Thyroid gland (tissue), 4 donors: ENCODE data around the gene RAB40C. TPM values are rescaled to one million over a fixed set of nuclear protein-coding genes. Genes with fewer than 3 reads are reported as not detected.

Experiments
- DNase-seq, 2 donors: peaks; one replicate each; pipeline ENCODE4 v3.0.0-alpha.2; 2019
- H3K27ac ChIP-seq, 3 donors: fragments of 200-600 bp; sonication (generic); 1 replicate in 2 of 3; 2 replicates in 1 of 3; pipeline ENCODE4 v1.5.1; 2016 to 2019; ENCODE audit warnings: mild to moderate bottlenecking in 1 of 3, moderate library complexity in 1 of 3
- H3K27me3 ChIP-seq: fragments of 200-600 bp; sonication (generic); one replicate; pipeline ENCODE4 v1.5.1; 2019
- H3K36me3 ChIP-seq, 2 donors: fragments of 200-600 bp; sonication (generic); one replicate each; pipeline ENCODE4 v1.5.1; 2016 to 2019
- H3K4me1 ChIP-seq, 2 donors: fragments of 200-600 bp; sonication (generic); one replicate each; pipeline ENCODE4 v1.5.1; 2017 to 2019
- H3K4me3 ChIP-seq, 3 donors: fragments of 200-600 bp; sonication (generic); replicated peaks in 1 of 3; 1 replicate in 2 of 3; 2 replicates in 1 of 3; pipeline ENCODE4 v1.5.1; 2016; ENCODE audit warnings: mild to moderate bottlenecking in 1 of 3
- H3K9me3 ChIP-seq: fragments of 200-600 bp; sonication (generic); one replicate; pipeline ENCODE4 v1.5.1; 2017
- POLR2A ChIP-seq, 2 donors: fragments of 450-650 bp; IDR thresholded peaks; one replicate each; pipeline ENCODE4 v1.6.1; 2017; ENCODE audit warnings: antibody characterized with exemption in 2 of 2, mild to moderate bottlenecking in 2 of 2, moderate library complexity in 1 of 2
- WGBS, 2 donors: methylation state at CpG; one replicate each; pipeline ENCODE4 v1.1.5; 2017; 5-methylcytosine and 5-hydroxymethylcytosine counted together
- intact Hi-C: fragments of 100-400 bp; cut with DNase I; formaldehyde crosslinking; loops from one replicate; pipeline ENCODE4 v1.15.1; 2023
- total RNA-seq, 4 donors: library from RNA; depleted of rRNA; stranded (reverse); fragments of >200 nt; gene quantifications; one replicate each; pipeline ENCODE4 v1.2.3, GENCODE V29; 2016
- TF ChIP-seq, protein P1 (sequence below), 6 experiments: fragments of 200-600 bp in 3 of 6; fragments of 450-650 bp in 3 of 6; sonication (generic) in 3 of 6; IDR thresholded peaks; one replicate each; pipeline ENCODE4 v1.5.1; 2016 to 2019; ENCODE audit warnings: antibody characterized with exemption in 6 of 6, mild to moderate bottlenecking in 2 of 6, inconsistent platforms in 1 of 6, moderate library complexity in 1 of 6

Gene RAB40C
- total RNA-seq, 4 donors from 2014 or later = 17.7 to 24.4 (median 18.4) TPM

- 41 to 51% methylated on average over 19 to 20 of the region's 26 CpGs for WGBS, 2 donors
- Histone ChIP-seq H3K9me3 (no peaks in the 10 kb centered on the region), H3K36me3 (no peaks in the 10 kb centered on the region), H3K4me1 (peaks cover 7 to 35% of the 10 kb centered on the region in 2 donors), H3K4me3 (no peak within 1 kb of the TSS), H3K27ac (no peak within 1 kb of the TSS), H3K27me3 (no peaks in the 10 kb centered on the region)
- TF ChIP-seq, protein P1, sequence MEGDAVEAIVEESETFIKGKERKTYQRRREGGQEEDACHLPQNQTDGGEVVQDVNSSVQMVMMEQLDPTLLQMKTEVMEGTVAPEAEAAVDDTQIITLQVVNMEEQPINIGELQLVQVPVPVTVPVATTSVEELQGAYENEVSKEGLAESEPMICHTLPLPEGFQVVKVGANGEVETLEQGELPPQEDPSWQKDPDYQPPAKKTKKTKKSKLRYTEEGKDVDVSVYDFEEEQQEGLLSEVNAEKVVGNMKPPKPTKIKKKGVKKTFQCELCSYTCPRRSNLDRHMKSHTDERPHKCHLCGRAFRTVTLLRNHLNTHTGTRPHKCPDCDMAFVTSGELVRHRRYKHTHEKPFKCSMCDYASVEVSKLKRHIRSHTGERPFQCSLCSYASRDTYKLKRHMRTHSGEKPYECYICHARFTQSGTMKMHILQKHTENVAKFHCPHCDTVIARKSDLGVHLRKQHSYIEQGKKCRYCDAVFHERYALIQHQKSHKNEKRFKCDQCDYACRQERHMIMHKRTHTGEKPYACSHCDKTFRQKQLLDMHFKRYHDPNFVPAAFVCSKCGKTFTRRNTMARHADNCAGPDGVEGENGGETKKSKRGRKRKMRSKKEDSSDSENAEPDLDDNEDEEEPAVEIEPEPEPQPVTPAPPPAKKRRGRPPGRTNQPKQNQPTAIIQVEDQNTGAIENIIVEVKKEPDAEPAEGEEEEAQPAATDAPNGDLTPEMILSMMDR (IDR thresholded peaks at IDR 0.05) = no peak
- no peak for TF ChIP-seq POLR2A (IDR thresholded peaks at IDR 0.05)
- peak; percentile 30 to 35 for DNase-seq
- intact Hi-C loops = no loop called here
Measured at GRCh38 chr16:566475-567372, 23.1 kb upstream of the RAB40C start, which contains the start of gene NHLRC4. TSS of gene NHLRC4 (plus strand) at chr16:567005. CDS start at chr16:568048, 1,043 bp downstream.

DNA sequence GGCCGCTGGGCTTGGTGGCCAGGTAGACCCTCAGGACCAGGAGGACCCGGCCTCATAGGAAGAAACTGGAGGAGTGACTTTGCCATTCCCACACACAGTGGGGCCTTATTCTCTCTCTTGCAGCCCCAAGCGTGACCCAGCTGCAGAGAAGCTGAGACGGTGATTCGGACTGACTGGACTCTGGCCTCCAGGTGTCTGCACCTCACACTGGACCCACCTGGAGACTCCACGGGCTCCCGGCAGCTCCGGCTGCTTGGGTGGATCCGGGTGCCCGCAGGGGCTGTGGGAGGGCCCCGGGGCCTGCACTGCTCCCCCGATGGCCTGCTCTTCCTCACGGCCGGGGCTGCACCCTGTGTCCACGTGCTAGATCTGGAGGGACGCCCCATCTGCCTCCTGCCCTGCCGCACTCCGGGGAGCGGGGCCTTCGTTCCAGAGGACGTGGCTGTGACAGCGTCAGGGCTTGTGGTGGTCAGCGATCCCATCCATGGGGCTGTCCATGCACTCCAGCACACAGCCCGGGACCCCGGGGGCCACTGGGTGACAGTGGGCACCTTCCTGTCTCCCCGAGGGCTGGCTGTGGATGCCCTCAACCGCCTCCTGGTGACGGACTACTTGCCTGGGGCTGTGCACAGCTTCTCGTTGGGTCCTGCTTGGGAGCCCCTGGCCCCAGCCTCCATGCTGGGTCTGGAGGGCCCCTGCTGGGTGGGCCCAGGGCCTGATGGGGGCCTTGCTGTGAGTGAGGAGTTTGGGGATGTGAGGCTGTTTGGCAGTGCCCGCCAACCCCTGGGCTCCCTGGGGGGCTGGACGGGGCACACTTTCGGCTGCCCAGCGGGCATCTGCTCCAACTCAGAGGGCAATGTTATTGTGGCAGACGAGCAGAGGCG, 22.3 kb upstream of the RAB40C start:
- H3K36me3 ChIP-seq = no peaks in the 10 kb centered on the region
- TF ChIP-seq, protein P1 (IDR thresholded peaks at IDR 0.05) = no peak
- TF ChIP-seq POLR2A (IDR thresholded peaks at IDR 0.05) = no peak
- DNase-seq = no peak
- intact Hi-C loops = no loop called here
- H3K27ac ChIP-seq = no peak overlapping the region
- no peaks in the 10 kb centered on the region for H3K9me3 ChIP-seq
- H3K4me3 ChIP-seq = no peak overlapping the region
- 89 to 94% methylated on average over 16 to 25 of the region's 35 CpGs for WGBS, 2 donors
- no peaks in the 10 kb centered on the region for H3K27me3 ChIP-seq
- H3K4me1 ChIP-seq = peaks cover 7 to 35% of the 10 kb centered on the region in 2 donors

DNA sequence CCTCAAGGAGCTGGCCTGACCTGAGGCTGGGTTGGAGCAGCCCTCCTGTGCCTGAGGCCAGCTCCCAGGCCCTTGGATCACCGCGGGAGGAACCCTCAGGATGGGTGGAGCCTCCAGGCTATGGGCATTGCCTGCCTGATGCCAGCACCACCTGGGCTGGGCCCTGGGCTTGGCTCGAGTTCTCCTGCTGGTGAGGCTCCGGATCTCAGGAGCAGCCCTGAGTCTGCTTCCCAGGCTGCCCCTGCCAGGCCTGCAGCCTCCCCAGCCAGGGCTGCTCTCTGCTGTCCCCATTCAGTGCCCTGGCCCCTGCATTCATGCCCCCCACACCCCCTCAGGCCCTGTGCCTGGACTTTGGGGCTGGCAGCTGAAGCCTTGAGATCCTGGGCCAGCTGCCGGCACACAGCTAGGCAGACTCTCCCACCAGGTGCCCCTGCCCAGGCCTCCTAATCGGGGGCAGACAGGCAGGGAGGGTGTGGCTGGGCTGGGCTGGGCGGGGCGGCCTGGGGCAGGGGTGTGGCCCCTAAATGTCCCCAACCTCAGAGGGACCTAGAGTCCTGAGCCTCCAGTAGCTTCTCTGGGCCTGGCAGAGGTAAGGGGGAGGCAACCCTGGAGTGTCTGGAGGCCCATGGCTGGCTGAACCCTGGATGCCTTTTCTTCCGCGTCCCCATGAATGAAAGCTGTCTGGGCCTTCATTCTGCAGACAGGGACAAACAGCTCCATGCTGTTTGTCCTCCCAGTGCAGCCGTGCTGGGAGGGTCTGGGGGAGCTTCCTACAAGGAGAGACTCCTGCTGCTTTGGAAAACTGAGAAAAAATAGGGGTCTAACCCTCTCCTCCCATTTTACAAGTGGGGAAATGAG, 21.2 kb upstream of the RAB40C start:
- intact Hi-C loops = no loop called here
- no peaks in the 10 kb centered on the region for H3K36me3 ChIP-seq
- no peak overlapping the region for H3K4me3 ChIP-seq
- peak overlapping the region in 1 of 3 donors; percentile 58 for H3K27ac ChIP-seq
- TF ChIP-seq, protein P1 (IDR thresholded peaks at IDR 0.05) = no peak
- no peak for TF ChIP-seq POLR2A (IDR thresholded peaks at IDR 0.05)
- no peaks in the 10 kb centered on the region for H3K9me3 ChIP-seq
- DNase-seq = no peak
- no peaks in the 10 kb centered on the region for H3K27me3 ChIP-seq
- WGBS, 2 donors = 77 to 79% methylated on average over 4 to 5 of the region's 11 CpGs
- H3K4me1 ChIP-seq = peaks cover 7 to 35% of the 10 kb centered on the region in 2 donors

GRCh38 chr16:569445-570254, 20.2 kb upstream of the RAB40C start, which contains the start of gene PIGQ:
TSS of gene PIGQ (plus strand) at chr16:569968. CDS start at chr16:574075, 4,107 bp downstream.
- H3K4me1 ChIP-seq = peaks cover 7 to 35% of the 10 kb centered on the region in 2 donors
- peak within 1 kb of the TSS; percentile 66 to 95 (median 85) for H3K4me3 ChIP-seq
- H3K27me3 ChIP-seq = no peaks in the 10 kb centered on the region
- no peak for TF ChIP-seq POLR2A (IDR thresholded peaks at IDR 0.05)
- TF ChIP-seq, protein P1 (IDR thresholded peaks at IDR 0.05) = no peak
- H3K27ac ChIP-seq = peak within 1 kb of the TSS in 2 of 3 donors; percentile 48 to 58
- H3K9me3 ChIP-seq = no peaks in the 10 kb centered on the region
- peak; percentile 42 to 57 for DNase-seq
- H3K36me3 ChIP-seq = peaks cover 6 to 8% of the 10 kb centered on the region in 2 donors
- WGBS, 2 donors = 3 to 8% methylated on average over 19 to 61 of the region's 87 CpGs
- intact Hi-C loops = no loop called here
